HepG2 (cell line): ENCODE measurements around the gene MAVS. TPM values are rescaled to one million over a fixed set of nuclear protein-coding genes. Genes with fewer than 3 reads are reported as not detected.
A peak's percentile ranks its signal among the peaks of the same experiment; 100 is the strongest.

ENCODE experiments used
- ADNP ChIP-seq: sonication (generic); formaldehyde crosslinking; IDR thresholded peaks from 2 replicates; pipeline ENCODE4 v1.4.0; 2020; ENCODE audit warnings: missing genetic modification reagents
- CHCHD3 ChIP-seq: sonication (generic); formaldehyde crosslinking; IDR thresholded peaks from 2 replicates; pipeline ENCODE4 v1.8.0; 2022; ENCODE audit warnings: mild to moderate bottlenecking, missing genetic modification reagents, moderate library complexity
- ISX ChIP-seq: sonication (generic); formaldehyde crosslinking; conservative IDR thresholded peaks from 2 replicates; pipeline ENCODE4 v1.5.0; 2020; ENCODE audit warnings: missing genetic modification reagents
- MED13 ChIP-seq: sonication (generic); formaldehyde crosslinking; IDR thresholded peaks from 2 replicates; pipeline ENCODE4 v1.5.0; 2020; ENCODE audit warnings: missing genetic modification reagents
- ZNF101 ChIP-seq: sonication (generic); formaldehyde crosslinking; IDR thresholded peaks from 2 replicates; pipeline ENCODE4 v1.4.0; 2020; ENCODE audit warnings: mild to moderate bottlenecking, low read depth, missing genetic modification reagents, borderline replicate concordance
- ZNF12 ChIP-seq: sonication (generic); formaldehyde crosslinking; IDR thresholded peaks from 2 replicates; pipeline ENCODE4 v1.5.0; 2020; ENCODE audit warnings: missing genetic modification reagents
- ZNF160 ChIP-seq: sonication (generic); formaldehyde crosslinking; IDR thresholded peaks from 2 replicates; pipeline ENCODE4 v1.8.0; 2022; ENCODE audit warnings: mild to moderate bottlenecking, inconsistent platforms, missing genetic modification reagents
- ZNF326 ChIP-seq: sonication (generic); formaldehyde crosslinking; IDR thresholded peaks from 2 replicates; pipeline ENCODE4 v1.4.0; 2020; ENCODE audit warnings: missing genetic modification reagents, borderline replicate concordance
- ZNF564 ChIP-seq: sonication (generic); formaldehyde crosslinking; IDR thresholded peaks from 2 replicates; pipeline ENCODE4 v1.8.1; 2023; ENCODE audit warnings: mild to moderate bottlenecking, missing genetic modification reagents
- polyA plus RNA-seq, 8 experiments: library from polyadenylated mRNA; depleted of rRNA in 3 of 8; stranded (reverse) in 7 of 8; unstranded in 1 of 8; fragments of >200 nt; fragmentation: Illumina TruSeq in 4 of 8; extraction: Trizol in 4 of 8; gene quantifications; 2 replicates each; pipeline versions ENCODE4 v1.2.1 to v1.2.3, GENCODE V29; 2011 to 2016; ENCODE audit warnings: low read depth in 4 of 8, missing spikeins in 1 of 8, mixed read lengths in 1 of 8; ENCODE audit not compliant: insufficient read depth in 1 of 8
- total RNA-seq, 5 experiments: library from RNA; depleted of rRNA; stranded (reverse); fragments of >200 nt; fragmentation: Illumina TruSeq; extraction: Trizol; gene quantifications; 2 replicates each; pipeline ENCODE4 v1.2.3, GENCODE V29; 2016; ENCODE audit warnings: low read depth in 1 of 5
- TF ChIP-seq, protein P1 (sequence below): sonication (generic); formaldehyde crosslinking; IDR thresholded peaks from 2 replicates; pipeline ENCODE4 v1.5.1; 2020; ENCODE audit warnings: missing genetic modification reagents, mild to moderate bottlenecking, borderline replicate concordance
- TF ChIP-seq, protein P2 (sequence below): sonication (generic); formaldehyde crosslinking; IDR thresholded peaks from 2 replicates; pipeline ENCODE4 v1.5.1; 2020; ENCODE audit warnings: mild to moderate bottlenecking, missing genetic modification reagents, borderline replicate concordance
- TF ChIP-seq, protein P3 (sequence below): sonication (generic); formaldehyde crosslinking; IDR thresholded peaks from 2 replicates; pipeline ENCODE4 v1.4.0; 2020; ENCODE audit warnings: missing genetic modification reagents, borderline replicate concordance
- TF ChIP-seq, protein P4 (sequence below): sonication (generic); formaldehyde crosslinking; IDR thresholded peaks from 2 replicates; pipeline ENCODE4 v1.4.0; 2020; ENCODE audit warnings: missing genetic modification reagents; ENCODE audit errors: not compliant biosample characterization

MAVS gene
- total and polyA plus RNA-seq, 2 of the 13 experiments (the other 11 are each of a cell fraction or from before 2014, with no cell fraction given), result 27.3 to 36.6 TPM

DNA sequence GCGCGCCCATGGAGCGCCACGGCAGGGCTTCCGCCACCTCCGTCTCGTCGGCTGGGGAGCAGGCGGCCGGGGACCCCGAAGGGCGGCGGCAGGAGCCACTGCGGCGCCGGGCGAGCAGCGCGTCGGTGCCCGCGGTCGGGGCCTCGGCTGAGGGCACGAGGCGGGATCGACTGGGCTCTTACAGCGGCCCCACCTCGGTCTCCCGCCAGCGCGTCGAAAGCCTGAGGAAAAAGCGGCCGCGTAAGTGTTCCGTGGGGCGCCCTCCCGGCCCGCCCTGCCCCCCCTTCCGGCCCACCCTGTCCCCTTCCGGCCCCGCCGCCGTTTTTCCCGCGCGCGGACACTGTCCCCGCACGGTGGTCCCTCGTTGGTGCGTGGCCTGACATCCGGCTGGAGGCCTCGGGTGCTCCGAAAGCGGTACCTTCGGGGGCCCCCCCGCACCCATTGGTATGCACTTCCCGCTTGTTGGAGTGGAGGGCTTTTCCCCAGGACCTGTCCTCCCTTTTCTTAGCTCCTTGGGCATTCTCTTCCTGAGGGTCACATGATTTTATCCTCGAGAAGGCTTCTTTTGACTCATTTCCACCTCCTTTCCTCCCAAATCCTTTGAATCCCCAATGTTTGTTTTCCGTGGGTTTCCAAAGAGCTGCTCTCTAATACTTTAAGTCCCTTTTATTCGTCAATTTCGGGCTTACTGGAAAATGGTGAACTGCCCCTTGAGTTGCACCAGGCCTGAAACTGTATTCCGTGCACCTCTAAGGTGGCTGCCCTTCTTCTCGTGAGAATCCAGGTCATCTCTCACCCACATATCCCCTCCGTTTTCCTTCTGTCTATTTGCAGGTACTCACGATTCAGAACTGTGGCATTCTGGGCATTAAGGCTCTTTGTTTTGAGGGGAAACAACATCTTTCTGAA, 43.1 kb downstream of the MAVS start (continued):
- TF ChIP-seq ADNP (no peak), ISX (CRISPR knock-in tag) (peak; percentile 62; the same call in 1 of the 2 replicates), MED13 (CRISPR knock-in tag) (0 out of 2 replicates have a peak, but pooled peaks have one; percentile 7), ZNF12 (no peak; the same call in 1 of the 2 replicates), ZNF160 (CRISPR knock-in tag) (0 out of 2 replicates have a peak, but pooled peaks have one; percentile 35), ZNF101 (0 out of 2 replicates have a peak, but pooled peaks have one; percentile 95), CHCHD3 (CRISPR knock-in tag) (peak; percentile 91), ZNF564 (CRISPR knock-in tag) (0 out of 2 replicates have a peak, but pooled peaks have one; percentile 10), ZNF326 (CRISPR knock-in tag) (no peak)
- TF ChIP-seq, protein P1, sequence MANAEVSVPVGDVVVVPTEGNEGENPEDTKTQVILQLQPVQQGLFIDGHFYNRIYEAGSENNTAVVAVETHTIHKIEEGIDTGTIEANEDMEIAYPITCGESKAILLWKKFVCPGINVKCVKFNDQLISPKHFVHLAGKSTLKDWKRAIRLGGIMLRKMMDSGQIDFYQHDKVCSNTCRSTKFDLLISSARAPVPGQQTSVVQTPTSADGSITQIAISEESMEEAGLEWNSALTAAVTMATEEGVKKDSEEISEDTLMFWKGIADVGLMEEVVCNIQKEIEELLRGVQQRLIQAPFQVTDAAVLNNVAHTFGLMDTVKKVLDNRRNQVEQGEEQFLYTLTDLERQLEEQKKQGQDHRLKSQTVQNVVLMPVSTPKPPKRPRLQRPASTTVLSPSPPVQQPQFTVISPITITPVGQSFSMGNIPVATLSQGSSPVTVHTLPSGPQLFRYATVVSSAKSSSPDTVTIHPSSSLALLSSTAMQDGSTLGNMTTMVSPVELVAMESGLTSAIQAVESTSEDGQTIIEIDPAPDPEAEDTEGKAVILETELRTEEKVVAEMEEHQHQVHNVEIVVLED, result no peak
- TF ChIP-seq, protein P2, sequence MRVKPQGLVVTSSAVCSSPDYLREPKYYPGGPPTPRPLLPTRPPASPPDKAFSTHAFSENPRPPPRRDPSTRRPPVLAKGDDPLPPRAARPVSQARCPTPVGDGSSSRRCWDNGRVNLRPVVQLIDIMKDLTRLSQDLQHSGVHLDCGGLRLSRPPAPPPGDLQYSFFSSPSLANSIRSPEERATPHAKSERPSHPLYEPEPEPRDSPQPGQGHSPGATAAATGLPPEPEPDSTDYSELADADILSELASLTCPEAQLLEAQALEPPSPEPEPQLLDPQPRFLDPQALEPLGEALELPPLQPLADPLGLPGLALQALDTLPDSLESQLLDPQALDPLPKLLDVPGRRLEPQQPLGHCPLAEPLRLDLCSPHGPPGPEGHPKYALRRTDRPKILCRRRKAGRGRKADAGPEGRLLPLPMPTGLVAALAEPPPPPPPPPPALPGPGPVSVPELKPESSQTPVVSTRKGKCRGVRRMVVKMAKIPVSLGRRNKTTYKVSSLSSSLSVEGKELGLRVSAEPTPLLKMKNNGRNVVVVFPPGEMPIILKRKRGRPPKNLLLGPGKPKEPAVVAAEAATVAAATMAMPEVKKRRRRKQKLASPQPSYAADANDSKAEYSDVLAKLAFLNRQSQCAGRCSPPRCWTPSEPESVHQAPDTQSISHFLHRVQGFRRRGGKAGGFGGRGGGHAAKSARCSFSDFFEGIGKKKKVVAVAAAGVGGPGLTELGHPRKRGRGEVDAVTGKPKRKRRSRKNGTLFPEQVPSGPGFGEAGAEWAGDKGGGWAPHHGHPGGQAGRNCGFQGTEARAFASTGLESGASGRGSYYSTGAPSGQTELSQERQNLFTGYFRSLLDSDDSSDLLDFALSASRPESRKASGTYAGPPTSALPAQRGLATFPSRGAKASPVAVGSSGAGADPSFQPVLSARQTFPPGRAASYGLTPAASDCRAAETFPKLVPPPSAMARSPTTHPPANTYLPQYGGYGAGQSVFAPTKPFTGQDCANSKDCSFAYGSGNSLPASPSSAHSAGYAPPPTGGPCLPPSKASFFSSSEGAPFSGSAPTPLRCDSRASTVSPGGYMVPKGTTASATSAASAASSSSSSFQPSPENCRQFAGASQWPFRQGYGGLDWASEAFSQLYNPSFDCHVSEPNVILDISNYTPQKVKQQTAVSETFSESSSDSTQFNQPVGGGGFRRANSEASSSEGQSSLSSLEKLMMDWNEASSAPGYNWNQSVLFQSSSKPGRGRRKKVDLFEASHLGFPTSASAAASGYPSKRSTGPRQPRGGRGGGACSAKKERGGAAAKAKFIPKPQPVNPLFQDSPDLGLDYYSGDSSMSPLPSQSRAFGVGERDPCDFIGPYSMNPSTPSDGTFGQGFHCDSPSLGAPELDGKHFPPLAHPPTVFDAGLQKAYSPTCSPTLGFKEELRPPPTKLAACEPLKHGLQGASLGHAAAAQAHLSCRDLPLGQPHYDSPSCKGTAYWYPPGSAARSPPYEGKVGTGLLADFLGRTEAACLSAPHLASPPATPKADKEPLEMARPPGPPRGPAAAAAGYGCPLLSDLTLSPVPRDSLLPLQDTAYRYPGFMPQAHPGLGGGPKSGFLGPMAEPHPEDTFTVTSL (CRISPR knock-in tag), result peak; percentile 65; the same call in 1 of the 2 replicates
- TF ChIP-seq, protein P3, sequence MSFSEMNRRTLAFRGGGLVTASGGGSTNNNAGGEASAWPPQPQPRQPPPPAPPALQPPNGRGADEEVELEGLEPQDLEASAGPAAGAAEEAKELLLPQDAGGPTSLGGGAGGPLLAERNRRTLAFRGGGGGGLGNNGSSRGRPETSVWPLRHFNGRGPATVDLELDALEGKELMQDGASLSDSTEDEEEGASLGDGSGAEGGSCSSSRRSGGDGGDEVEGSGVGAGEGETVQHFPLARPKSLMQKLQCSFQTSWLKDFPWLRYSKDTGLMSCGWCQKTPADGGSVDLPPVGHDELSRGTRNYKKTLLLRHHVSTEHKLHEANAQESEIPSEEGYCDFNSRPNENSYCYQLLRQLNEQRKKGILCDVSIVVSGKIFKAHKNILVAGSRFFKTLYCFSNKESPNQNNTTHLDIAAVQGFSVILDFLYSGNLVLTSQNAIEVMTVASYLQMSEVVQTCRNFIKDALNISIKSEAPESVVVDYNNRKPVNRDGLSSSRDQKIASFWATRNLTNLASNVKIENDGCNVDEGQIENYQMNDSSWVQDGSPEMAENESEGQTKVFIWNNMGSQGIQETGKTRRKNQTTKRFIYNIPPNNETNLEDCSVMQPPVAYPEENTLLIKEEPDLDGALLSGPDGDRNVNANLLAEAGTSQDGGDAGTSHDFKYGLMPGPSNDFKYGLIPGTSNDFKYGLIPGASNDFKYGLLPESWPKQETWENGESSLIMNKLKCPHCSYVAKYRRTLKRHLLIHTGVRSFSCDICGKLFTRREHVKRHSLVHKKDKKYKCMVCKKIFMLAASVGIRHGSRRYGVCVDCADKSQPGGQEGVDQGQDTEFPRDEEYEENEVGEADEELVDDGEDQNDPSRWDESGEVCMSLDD, result 0 out of 2 replicates have a peak, but pooled peaks have one; percentile 74
- TF ChIP-seq, protein P4, sequence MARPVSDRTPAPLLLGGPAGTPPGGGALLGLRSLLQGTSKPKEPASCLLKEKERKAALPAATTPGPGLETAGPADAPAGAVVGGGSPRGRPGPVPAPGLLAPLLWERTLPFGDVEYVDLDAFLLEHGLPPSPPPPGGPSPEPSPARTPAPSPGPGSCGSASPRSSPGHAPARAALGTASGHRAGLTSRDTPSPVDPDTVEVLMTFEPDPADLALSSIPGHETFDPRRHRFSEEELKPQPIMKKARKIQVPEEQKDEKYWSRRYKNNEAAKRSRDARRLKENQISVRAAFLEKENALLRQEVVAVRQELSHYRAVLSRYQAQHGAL (CRISPR knock-in tag), result peak; percentile 30
